Upper lobe of left lung (tissue), 6 donors: ENCODE measurements around the gene IGSF5. TPM values are rescaled to one million over a fixed set of nuclear protein-coding genes. Genes with fewer than 3 reads are reported as not detected.
"Not testable (repeated sequence)": the region's sequence is repeated elsewhere in the genome, so short reads cannot be mapped to it uniquely, and the experiment has no call there.

Experiments
- ATAC-seq, 2 donors: fragments of 200-7000 bp; cut with Tn5 transposase; one replicate each; pipeline ENCODE4 v1.9.1; 2022; ENCODE audit warnings: mild to moderate bottlenecking in 2 of 2, moderate library complexity in 2 of 2; ENCODE audit not compliant: low FRiP score in 2 of 2
- DNase-seq, 2 donors: peaks; one replicate each; pipeline ENCODE4 v3.0.0-alpha.2; 2019 to 2020
- H3K27ac ChIP-seq, 4 donors: fragments of 200-600 bp; sonication (generic); one replicate each; pipeline ENCODE4 v1.5.1; 2016 to 2019
- H3K27me3 ChIP-seq, 4 donors: fragments of 200-600 bp; sonication (generic); one replicate each; pipeline ENCODE4 v1.5.1; 2017 to 2019
- H3K36me3 ChIP-seq, 4 donors: fragments of 200-600 bp; sonication (generic); one replicate each; pipeline ENCODE4 v1.5.1; 2016 to 2019
- H3K4me1 ChIP-seq, 4 donors: fragments of 200-600 bp; sonication (generic); one replicate each; pipeline ENCODE4 v1.5.1; 2018 to 2019
- H3K4me3 ChIP-seq, 4 donors: fragments of 200-600 bp; sonication (generic); one replicate each; pipeline ENCODE4 v1.5.1; 2017 to 2019; ENCODE audit warnings: mild to moderate bottlenecking in 2 of 4, moderate library complexity in 1 of 4
- H3K9me3 ChIP-seq, 4 donors: fragments of 200-600 bp; sonication (generic); one replicate each; pipeline ENCODE4 v1.5.1; 2018 to 2019
- CTCF ChIP-seq, 6 experiments: fragments of 450-650 bp in 4 of 6; fragments of 200-600 bp in 2 of 6; sonication (generic) in 2 of 6; IDR thresholded peaks; one replicate each; pipeline ENCODE4 v1.5.1; 2016 to 2019; ENCODE audit warnings: antibody characterized with exemption in 6 of 6
- EP300 ChIP-seq, 4 donors: sonication (generic); formaldehyde crosslinking; IDR thresholded peaks; one replicate each; pipeline ENCODE4 v1.5.1; 2017; ENCODE audit warnings: antibody characterized with exemption in 4 of 4, control low read depth in 2 of 4
- POLR2A ChIP-seq, 4 donors: fragments of 450-650 bp; IDR thresholded peaks; one replicate each; pipeline ENCODE4 v1.5.1; 2016 to 2017; ENCODE audit warnings: antibody characterized with exemption in 4 of 4, mild to moderate bottlenecking in 2 of 4
- POLR2AphosphoS5 ChIP-seq, 2 donors: sonication (generic); formaldehyde crosslinking; IDR thresholded peaks; one replicate each; pipeline ENCODE4 v1.5.1; 2017; ENCODE audit warnings: antibody characterized with exemption in 2 of 2
- WGBS, 2 donors: methylation state at CpG; one replicate each; pipeline ENCODE4 v1.1.5; 2017 to 2018; 5-methylcytosine and 5-hydroxymethylcytosine counted together
- total RNA-seq, 6 donors: library from RNA; depleted of rRNA in 4 of 6; stranded (reverse); fragments of >200 nt in 4 of 6; gene quantifications; one replicate each; pipeline versions ENCODE4 v1.1.0 to v1.2.1, GENCODE V29; 2016 to 2021
- donor health status: DM: no; HTN: no; CAD: no; lungs with moderate emphysema.
- donor health status: DM: no; HTN: yes; CAD: no; lungs with severe emphysema.

Gene IGSF5
- total RNA-seq = not detected

DNA sequence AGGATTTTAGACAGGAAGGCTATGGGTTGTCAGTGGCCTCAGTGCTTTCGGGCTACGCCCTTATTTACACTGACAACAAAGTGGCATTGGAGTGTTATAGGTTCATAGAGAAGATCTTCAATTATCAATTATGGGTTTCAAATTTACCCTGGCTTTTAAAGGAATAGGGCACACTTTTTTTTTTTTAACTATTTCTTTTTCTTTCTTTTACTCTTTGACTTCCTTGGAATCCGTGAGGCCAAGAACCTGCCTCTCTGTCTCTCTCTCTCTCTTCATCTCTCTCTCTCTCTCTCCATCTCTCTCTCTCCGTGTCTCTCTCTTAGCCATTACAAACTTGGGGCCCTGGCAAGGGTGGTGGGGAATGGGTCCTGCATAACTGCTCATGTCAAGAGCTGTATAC lies at the start of gene IGSF5:
Gene IGSF5 (plus strand): TSS at position 301 of the 400 bp plus-strand sequence. CDS start 327 bp downstream, outside the sequence.
- DNase-seq, H3K27me3 ChIP-seq, H3K27ac ChIP-seq, H3K9me3 ChIP-seq, H3K36me3 ChIP-seq, H3K4me3 ChIP-seq, H3K4me1 ChIP-seq, ATAC-seq: not testable (repeated sequence)
- WGBS, 2 donors = 83 to 89% methylated on average over 4 of the region's 4 CpGs

DNA sequence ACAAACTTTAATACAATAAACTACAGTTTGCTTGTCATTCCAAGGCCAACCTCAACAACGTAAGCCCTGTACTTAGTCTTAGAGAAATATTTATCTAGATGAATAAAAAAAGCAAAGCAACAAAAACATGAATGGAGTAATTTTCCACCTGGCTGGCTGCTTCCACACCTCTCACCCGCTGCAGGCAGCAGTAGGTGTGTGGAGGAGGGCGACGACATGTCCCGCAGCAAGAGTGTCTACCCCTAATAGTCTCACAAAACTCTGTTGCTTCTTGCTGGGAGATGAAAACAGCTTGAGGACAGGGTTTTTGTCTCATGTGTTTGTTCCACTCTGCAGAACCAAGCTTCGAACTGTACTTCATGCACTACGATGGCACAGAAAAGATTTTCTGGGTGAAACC lies 48.8 kb upstream of the IGSF5 start:
- Histone ChIP-seq H3K4me1 (no peaks in the 10 kb centered on the region), H3K9me3 (no peaks in the 10 kb centered on the region), H3K4me3 (no peak overlapping the region), H3K36me3 (no peaks in the 10 kb centered on the region), H3K27me3 (no peaks in the 10 kb centered on the region), H3K27ac (no peak overlapping the region)
- ATAC-seq (no peak), DNase-seq (no peak)
- TF ChIP-seq CTCF (IDR thresholded peaks at IDR 0.05) = no peak
- TF ChIP-seq POLR2A (IDR thresholded peaks at IDR 0.05) = no peak
- TF ChIP-seq POLR2AphosphoS5 (IDR thresholded peaks at IDR 0.05) = no peak
- TF ChIP-seq EP300 (IDR thresholded peaks at IDR 0.05) = no peak
- 91% methylated on average over 7 of the region's 7 CpGs for WGBS, 2 donors

DNA sequence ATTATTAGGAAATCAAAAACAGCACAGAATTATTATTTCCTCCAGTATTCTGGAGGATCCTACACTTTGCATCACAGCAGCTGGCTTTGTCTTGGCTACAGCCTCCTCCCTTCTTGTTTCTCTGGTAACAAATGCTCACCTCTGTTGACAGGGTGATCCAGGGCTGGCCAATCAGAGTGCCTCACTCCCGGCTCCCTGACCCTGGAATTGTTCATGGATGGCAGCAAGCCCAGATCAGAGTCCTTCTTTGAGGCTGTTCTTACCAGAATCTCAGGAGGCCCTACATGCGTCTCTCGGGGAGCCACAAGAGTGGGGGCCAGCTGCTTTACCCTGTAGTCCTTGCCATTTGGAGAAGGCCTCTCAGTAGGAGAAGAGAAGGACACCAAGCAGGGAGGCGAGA lies 48.4 kb upstream of the IGSF5 start:
- no peaks in the 10 kb centered on the region for H3K36me3 ChIP-seq
- no peak for ATAC-seq
- no peak overlapping the region for H3K27ac ChIP-seq
- no peaks in the 10 kb centered on the region for H3K27me3 ChIP-seq
- TF ChIP-seq POLR2AphosphoS5 (IDR thresholded peaks at IDR 0.05) = no peak
- TF ChIP-seq CTCF (IDR thresholded peaks at IDR 0.05) = no peak
- TF ChIP-seq EP300 (IDR thresholded peaks at IDR 0.05) = no peak
- TF ChIP-seq POLR2A (IDR thresholded peaks at IDR 0.05) = no peak
- whole genome bisulfite sequencing, 2 donors = 51 to 67% methylated on average over 4 of the region's 4 CpGs
- no peaks in the 10 kb centered on the region for H3K4me1 ChIP-seq
- no peak for DNase-seq
- H3K4me3 ChIP-seq = no peak overlapping the region
- H3K9me3 ChIP-seq = no peaks in the 10 kb centered on the region

GRCh38 chr21:39700318-39700717 lies 44.7 kb upstream of the IGSF5 start:
- no peaks in the 10 kb centered on the region for H3K36me3 ChIP-seq
- no peak overlapping the region for H3K4me3 ChIP-seq
- no peaks in the 10 kb centered on the region for H3K27me3 ChIP-seq
- DNase-seq (no peak), ATAC-seq (no peak)
- no peaks in the 10 kb centered on the region for H3K4me1 ChIP-seq
- 47 to 66% methylated on average over 2 of the region's 2 CpGs for WGBS, 2 donors
- no peak overlapping the region for H3K27ac ChIP-seq
- peaks cover 0 to 7% (median 5%) of the 10 kb centered on the region in 4 donors for H3K9me3 ChIP-seq
- TF ChIP-seq EP300 (IDR thresholded peaks at IDR 0.05) = no peak
- TF ChIP-seq POLR2A (IDR thresholded peaks at IDR 0.05) = no peak
- TF ChIP-seq POLR2AphosphoS5 (IDR thresholded peaks at IDR 0.05) = no peak
- no peak for TF ChIP-seq CTCF (IDR thresholded peaks at IDR 0.05)

DNA sequence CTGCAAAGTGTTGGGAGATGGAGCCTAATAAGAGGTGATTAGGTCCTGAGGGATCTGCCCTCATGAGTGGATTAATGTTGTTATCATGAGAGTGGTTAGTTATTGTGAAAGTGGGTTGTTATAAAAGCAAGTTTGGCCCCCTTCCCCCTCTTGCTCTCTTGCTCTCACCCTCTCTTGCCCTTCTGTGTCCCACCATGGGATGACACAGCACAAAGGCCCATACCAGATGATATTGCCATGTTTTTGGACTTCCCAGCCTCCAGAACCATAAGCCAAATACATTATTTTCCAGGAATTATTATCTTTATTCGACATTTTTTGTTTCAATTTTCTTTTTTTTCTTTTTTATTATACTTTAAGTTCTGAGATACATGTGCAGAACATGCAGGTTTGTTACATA lies 41.4 kb upstream of the IGSF5 start:
- ATAC-seq = no peak
- H3K9me3 ChIP-seq = peaks cover 0 to 7% (median 5%) of the 10 kb centered on the region in 4 donors
- WGBS, 2 donors = 86 to 89% methylated on average over 1 of the region's 1 CpG
- no peak for DNase-seq
- TF ChIP-seq EP300 (IDR thresholded peaks at IDR 0.05) (no peak), POLR2A (IDR thresholded peaks at IDR 0.05) (no peak), CTCF (IDR thresholded peaks at IDR 0.05) (no peak), POLR2AphosphoS5 (IDR thresholded peaks at IDR 0.05) (no peak)
- H3K27me3 ChIP-seq = no peaks in the 10 kb centered on the region
- H3K4me1 ChIP-seq = no peaks in the 10 kb centered on the region
- H3K36me3 ChIP-seq = no peaks in the 10 kb centered on the region
- H3K4me3 ChIP-seq = no peak overlapping the region
- no peak overlapping the region for H3K27ac ChIP-seq
